HG03469 (cell line): Measurements from ENCODE around the gene NOS1AP.

Experiments used
- ATAC-seq: cut with Tn5 transposase; IDR thresholded peaks from one replicate; pipeline ENCODE4 v1.9.1; 2021; ENCODE audit warnings: mild to moderate bottlenecking, moderate library complexity, moderate number of reproducible peaks; ENCODE audit not compliant: unreplicated experiment

NOS1AP gene

GRCh38 chr1:162214202-162214601 lies 144.7 kb downstream of the NOS1AP start:
- no peak for ATAC-seq

DNA sequence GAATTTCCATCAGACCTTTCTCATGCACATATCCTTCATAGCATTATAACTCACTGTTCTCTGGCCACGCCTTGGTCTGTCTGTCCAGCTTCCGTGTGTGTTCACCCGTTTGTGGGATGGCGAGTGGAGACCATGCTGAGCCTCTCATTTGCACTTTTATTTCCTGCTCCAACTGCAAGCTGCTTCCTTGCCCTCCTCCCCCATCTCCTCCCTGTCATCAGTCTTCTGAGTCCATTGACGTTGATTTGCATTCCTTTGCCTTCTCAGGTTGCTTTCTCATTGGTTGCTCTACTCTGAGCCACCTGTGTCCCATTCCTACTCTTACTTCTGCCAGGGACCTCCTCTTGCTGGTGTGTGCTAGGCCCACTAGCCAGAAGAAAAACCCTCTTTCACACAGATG lies 146.4 kb downstream of the NOS1AP start:
- ATAC-seq: no peak

- no peak for ATAC-seq
Observed at GRCh38 chr1:162216604-162217003, 147.1 kb downstream of the NOS1AP start.

GRCh38 chr1:162217706-162218105 lies 148.2 kb downstream of the NOS1AP start:
- ATAC-seq: no peak

- no peak for ATAC-seq
Observed at GRCh38 chr1:162218546-162218945, 149.1 kb downstream of the NOS1AP start.

DNA sequence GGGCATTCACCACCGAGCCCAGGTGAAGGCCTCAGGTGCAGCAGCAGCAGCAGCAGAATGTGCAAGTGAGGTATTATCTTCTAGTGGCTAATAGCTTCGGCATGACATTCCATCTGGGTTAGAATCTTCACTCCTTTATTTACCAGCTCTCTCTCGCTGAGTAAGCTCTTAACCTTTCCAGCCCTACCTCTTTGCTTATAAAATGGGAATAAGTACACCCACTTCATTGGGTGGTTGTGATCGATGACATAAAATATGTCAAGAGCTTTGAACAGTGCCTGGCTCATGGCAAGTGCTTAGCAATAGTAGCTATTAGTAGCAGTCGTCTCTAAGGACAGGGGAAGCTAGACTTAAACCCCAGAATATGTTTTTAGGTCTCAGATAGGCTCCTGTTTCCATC lies 149.5 kb downstream of the NOS1AP start:
- no peak for ATAC-seq

DNA sequence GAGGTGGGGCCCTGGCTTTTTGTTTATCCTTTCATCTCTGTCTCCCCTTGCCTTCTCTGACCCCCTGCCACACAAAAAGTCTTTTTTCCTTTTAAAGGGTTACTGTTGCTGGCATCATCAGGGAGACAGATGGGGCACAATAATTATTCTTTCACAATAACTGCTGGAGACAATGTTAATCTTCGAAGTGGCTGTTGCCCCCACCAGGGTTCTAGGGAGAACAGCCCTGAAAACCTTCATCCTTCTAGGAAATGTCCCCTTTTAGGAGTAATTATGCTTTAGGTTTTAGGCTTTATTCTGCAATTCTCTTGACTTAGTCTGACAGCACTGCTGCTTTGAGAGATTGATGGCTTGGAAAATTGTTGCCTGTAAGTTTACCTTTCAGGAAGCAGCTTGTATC lies 150.0 kb downstream of the NOS1AP start:
- ATAC-seq: no peak

DNA sequence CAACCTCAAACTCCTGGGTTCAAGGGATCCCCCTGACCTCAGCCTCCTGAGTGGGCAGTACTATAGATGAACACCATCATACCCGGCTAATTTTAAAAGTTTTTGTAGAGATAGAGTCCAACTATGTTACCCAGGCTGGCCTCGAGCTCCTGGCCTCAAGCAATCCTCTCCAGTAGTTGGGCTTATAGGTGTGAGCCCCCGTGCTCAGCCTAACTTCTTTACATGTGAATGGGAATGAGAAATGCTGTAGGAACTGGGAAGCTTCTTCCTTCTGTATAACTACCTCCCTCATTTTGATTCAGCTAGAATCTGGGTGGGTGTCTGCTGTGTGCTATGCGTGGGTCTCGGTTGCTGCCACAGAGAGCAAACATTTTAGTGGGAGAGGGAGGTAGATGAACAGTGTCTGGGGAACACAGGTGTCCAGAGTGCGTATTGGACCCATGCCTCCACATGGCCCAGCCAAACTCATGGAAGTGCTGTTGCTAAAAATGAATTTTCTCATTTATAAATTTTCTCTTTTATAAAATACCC lies 150.6 kb downstream of the NOS1AP start:
- ATAC-seq: no peak

- ATAC-seq: no peak
Observed at GRCh38 chr1:162222014-162222413, 152.5 kb downstream of the NOS1AP start.

DNA sequence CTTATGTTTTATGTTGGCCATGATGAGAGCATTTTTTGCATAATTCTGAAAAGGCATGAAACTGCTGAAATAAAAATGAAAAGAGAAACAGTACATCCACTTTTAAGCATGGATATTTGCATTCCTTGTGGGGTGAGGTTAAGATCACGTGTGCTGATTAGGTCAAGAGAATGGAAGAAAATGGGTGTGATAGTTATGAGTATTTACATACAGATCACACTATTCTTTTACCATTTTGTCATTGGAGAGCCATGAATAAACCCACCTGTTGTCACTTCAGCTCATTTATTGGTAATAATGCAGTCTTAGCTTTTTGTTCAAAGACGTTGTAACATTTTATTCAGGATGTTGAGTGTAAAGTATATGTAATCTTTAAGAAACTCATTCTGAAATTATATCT lies 153.2 kb downstream of the NOS1AP start:
- no peak for ATAC-seq

DNA sequence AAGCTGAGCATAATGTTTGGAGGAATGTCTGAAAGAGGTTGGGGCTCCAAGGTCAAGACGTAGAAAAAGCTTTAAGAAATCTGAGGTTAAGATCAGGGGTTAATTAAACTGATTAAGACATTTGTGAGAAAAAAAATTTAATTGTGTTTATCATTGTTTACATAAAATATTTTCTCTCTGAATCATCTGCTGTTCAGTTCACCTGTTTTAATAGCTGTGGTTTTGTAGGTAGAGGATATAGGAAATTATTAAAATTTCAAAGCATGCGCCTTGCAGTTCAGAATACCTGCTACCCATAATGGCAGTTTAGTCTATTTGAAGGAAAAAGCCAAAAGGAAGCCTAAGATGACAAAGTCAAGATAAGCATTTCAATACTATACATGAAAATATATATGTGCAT lies 154.0 kb downstream of the NOS1AP start:
- ATAC-seq: no peak

- no peak for ATAC-seq
Observed at GRCh38 chr1:162224267-162224666, 154.8 kb downstream of the NOS1AP start.

- ATAC-seq: no peak
Observed at GRCh38 chr1:162228586-162228985, 159.1 kb downstream of the NOS1AP start.

DNA sequence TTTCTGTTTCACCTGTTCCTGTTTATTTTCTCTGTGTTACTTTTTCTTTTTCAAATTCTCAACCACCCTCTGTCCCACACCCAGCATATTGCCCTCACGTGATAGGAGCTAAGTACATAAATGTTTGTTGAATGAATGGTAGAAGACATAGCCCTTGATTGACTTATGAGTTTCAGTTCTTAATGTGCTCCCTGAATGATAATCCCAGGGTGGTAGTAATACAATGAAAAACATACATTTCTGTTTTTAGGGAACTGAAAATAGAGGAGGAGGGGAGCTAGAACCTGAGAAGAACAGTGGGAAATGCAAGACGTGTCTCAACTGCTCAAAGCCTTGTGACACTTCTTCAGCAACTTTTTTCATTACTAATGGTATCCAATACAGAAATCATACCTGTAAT lies 160.1 kb downstream of the NOS1AP start:
- no peak for ATAC-seq

DNA sequence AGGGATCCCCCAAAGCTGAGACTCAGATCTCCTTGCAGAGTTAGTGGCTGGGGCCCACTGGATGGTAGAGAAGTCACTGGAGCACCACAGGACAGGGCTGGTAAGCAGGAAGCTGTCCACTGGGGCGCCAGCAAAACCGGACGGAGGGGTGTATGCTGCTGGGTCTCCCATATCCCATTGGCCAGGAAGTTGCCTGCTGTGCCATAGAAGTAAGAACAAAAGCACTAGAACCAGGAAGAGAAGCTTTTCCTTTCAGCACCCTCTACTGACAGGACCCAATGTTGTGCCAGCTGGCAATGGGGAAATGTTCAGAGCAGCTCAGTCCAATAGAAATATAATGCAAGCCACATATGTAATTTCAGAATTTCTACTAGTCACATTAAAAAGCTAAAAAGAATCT lies 160.6 kb downstream of the NOS1AP start:
- ATAC-seq: no peak

DNA sequence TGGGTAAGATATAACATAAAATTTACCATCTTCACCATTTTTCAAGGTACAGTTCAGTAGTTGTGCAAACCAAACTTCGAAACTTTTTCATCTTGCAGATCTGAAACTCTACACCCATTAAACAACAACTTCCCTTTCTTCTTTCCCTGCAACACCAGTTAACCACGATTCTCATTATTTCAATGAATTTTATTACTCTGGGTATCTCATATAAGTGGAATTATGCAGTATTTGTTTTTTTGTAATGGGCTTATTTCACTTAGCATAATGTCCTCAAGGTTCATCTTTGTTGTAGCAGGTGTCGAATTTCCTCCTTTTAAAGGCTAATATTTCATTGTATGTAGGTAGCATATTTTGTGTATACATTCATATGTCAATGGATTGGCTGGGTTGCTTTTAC lies 161.0 kb downstream of the NOS1AP start:
- ATAC-seq: no peak

- no peak for ATAC-seq
Observed at GRCh38 chr1:162232034-162232711, 162.7 kb downstream of the NOS1AP start.

- ATAC-seq: no peak
Observed at GRCh38 chr1:162233066-162233465, 163.6 kb downstream of the NOS1AP start.

- ATAC-seq: no peak
Observed at GRCh38 chr1:162233937-162234336, 164.4 kb downstream of the NOS1AP start.

DNA sequence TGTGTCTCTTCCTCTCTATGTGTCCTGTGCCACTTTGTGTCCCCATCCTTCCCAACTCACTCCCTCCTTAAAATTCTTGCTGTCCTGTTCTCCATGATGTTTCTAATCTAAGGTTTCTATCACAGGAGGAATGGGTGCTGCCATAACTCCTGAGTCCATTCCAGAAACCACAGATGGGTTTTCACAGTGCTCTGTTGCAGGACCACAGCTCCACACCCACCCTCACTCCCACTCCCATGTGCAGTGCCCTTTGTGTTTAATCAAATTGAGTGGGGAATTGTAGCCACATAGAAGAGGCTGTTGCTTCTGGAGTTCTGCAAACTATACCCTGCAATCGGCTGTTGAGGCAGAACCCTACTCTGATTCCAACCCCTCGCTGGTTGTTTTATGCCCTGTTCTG lies 165.1 kb downstream of the NOS1AP start:
- ATAC-seq: no peak

DNA sequence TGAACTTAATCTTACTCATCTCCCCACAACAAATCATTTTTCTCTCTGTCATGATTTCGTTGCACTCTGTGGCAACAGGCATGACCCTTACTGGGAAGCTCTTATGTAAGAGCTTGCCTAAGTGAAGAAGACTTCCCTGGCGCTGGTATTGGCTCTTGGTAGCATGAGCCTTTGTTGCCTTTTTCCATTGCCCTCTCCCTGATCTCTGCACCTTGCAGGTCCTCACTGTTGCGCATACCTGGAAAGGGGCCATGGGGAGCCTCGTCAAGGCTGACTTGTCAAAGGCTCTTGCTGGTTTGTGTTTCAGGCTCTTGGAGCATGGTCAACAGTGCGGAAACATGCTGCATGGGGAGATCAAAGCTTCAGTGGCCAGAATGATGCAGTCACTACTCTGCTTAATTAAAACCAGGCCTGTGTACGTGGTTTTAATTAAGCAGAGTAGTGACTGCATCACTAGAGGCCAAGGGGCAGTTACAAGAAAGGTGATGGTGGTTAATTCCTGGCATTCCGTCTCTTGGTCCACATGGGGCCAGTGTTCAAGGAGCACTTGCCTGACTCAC lies 165.8 kb downstream of the NOS1AP start:
- ATAC-seq: no peak

- ATAC-seq: no peak
Observed at GRCh38 chr1:162236201-162236600, 166.7 kb downstream of the NOS1AP start.

DNA sequence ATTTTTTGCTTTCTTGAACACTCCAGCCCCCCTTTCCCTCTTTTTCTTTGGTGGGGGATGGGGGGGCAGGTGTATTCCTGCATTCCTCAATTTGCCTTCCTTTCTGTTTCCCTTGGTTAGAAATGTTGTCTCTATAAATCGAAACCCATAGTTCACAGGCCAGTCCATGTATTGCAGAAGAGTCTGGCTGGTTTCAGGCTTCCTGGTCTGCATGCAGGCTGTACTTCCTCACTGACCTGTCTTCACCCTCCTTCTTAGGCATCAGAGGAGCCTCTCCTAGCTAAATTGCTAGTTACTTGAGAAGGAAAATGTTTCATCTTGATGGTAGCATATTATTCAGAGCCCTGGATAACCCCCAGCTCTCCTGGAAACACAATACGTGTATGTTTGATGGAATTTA lies 167.1 kb downstream of the NOS1AP start:
- no peak for ATAC-seq
